Hematopoietic multipotent progenitor cell (in vitro differentiated cells): ENCODE measurements around the gene EDN1. TPM values are rescaled to one million over a fixed set of nuclear protein-coding genes. Genes with fewer than 3 reads are reported as not detected.

ENCODE experiments used
- DNase-seq, 3 donors: peaks; one replicate each; pipeline ENCODE4 v3.0.0-alpha.2; 2011 to 2015; ENCODE audit warnings: low read depth in 2 of 3, low spot score in 2 of 3
- total RNA-seq: library from RNA; depleted of rRNA; stranded (reverse); fragments of >200 nt; gene quantifications from one replicate; pipeline ENCODE4 v1.2.3, GENCODE V29; 2012

Gene EDN1
- total RNA-seq, 1 donor = under 0.01 TPM

GRCh38 chr6:12293235-12293930, 3.2 kb downstream of the EDN1 start:
- DNase-seq = no peak

- no peak for DNase-seq
These were observed 4.0 kb downstream of the EDN1 start for GRCh38 chr6:12293931-12294807.

GRCh38 chr6:12294851-12295536, 4.8 kb downstream of the EDN1 start:
- DNase-seq = no peak

GRCh38 chr6:12295558-12296254, 5.5 kb downstream of the EDN1 start:
- no peak for DNase-seq

- DNase-seq = no peak
These were observed 6.1 kb downstream of the EDN1 start for GRCh38 chr6:12296255-12296573.

- no peak for DNase-seq
These were observed 6.4 kb downstream of the EDN1 start for GRCh38 chr6:12296604-12297003.

- DNase-seq = no peak
These were observed 7.3 kb downstream of the EDN1 start for GRCh38 chr6:12297363-12298016.

GRCh38 chr6:12298017-12298978, 8.1 kb downstream of the EDN1 start:
- DNase-seq = no peak

GRCh38 chr6:12298995-12299394, 8.8 kb downstream of the EDN1 start:
- DNase-seq = no peak

GRCh38 chr6:12301018-12301417, 10.9 kb downstream of the EDN1 start:
- DNase-seq = no peak

- DNase-seq = no peak
These were observed 14.3 kb downstream of the EDN1 start for GRCh38 chr6:12304487-12304886.

- DNase-seq = no peak
These were observed 18.9 kb downstream of the EDN1 start for GRCh38 chr6:12309070-12309469.

GRCh38 chr6:12311106-12311505, 20.9 kb downstream of the EDN1 start:
- DNase-seq = no peak

- no peak for DNase-seq
These were observed 22.6 kb downstream of the EDN1 start for GRCh38 chr6:12312736-12313135.

- DNase-seq = no peak
These were observed 23.3 kb downstream of the EDN1 start for GRCh38 chr6:12313306-12313991.

GRCh38 chr6:12313992-12314589, 23.9 kb downstream of the EDN1 start:
- DNase-seq = no peak

- no peak for DNase-seq
These were observed 24.6 kb downstream of the EDN1 start for GRCh38 chr6:12314751-12315150.

- DNase-seq = no peak
These were observed 25.3 kb downstream of the EDN1 start for GRCh38 chr6:12315292-12316081.
